Measurements from ENCODE around the gene GLIS1.

Gene GLIS1

GRCh38 chr1:53462769-53463501 lies 276.0 kb downstream of the GLIS1 start:
- Histone ChIP-seq H3K27me3 (ENCODE audit: control insufficient read depth, insufficient read depth, low read length) (no peaks in the 10 kb centered on the region), H3K4me3 (ENCODE audit: low read length) (no peak overlapping the region), H3K9ac (ENCODE audit: low read length) (no peak overlapping the region), H3K4me1 (ENCODE audit: control insufficient read depth, low read depth, low read length) (peaks cover 3% of the 10 kb centered on the region), H3K9me3 (ENCODE audit: control insufficient read depth, low read depth, low read length) (no peaks in the 10 kb centered on the region), H3K36me3 (ENCODE audit: control insufficient read depth, low read depth, low read length) (no peaks in the 10 kb centered on the region), H3K27ac (ENCODE audit: low read length) (no peak overlapping the region)

- Histone ChIP-seq H3K4me1 (ENCODE audit: control insufficient read depth, low read depth, low read length) (peaks cover 3% of the 10 kb centered on the region), H3K4me3 (ENCODE audit: low read length) (no peak overlapping the region), H3K9ac (ENCODE audit: low read length) (no peak overlapping the region), H3K27me3 (ENCODE audit: control insufficient read depth, insufficient read depth, low read length) (no peaks in the 10 kb centered on the region), H3K9me3 (ENCODE audit: control insufficient read depth, low read depth, low read length) (no peaks in the 10 kb centered on the region), H3K27ac (ENCODE audit: low read length) (no peak overlapping the region), H3K36me3 (ENCODE audit: control insufficient read depth, low read depth, low read length) (no peaks in the 10 kb centered on the region)
Observed at GRCh38 chr1:53462193-53462592, 276.8 kb downstream of the GLIS1 start.

GRCh38 chr1:53461323-53462044 lies 277.5 kb downstream of the GLIS1 start:
- Histone ChIP-seq H3K4me3 (ENCODE audit: low read length) (no peak overlapping the region), H3K27me3 (ENCODE audit: control insufficient read depth, insufficient read depth, low read length) (no peaks in the 10 kb centered on the region), H3K9me3 (ENCODE audit: control insufficient read depth, low read depth, low read length) (no peaks in the 10 kb centered on the region), H3K36me3 (ENCODE audit: control insufficient read depth, low read depth, low read length) (no peaks in the 10 kb centered on the region), H3K9ac (ENCODE audit: low read length) (no peak overlapping the region), H3K4me1 (ENCODE audit: control insufficient read depth, low read depth, low read length) (peaks cover 3% of the 10 kb centered on the region), H3K27ac (ENCODE audit: low read length) (no peak overlapping the region)

GRCh38 chr1:53460666-53461322 lies 278.2 kb downstream of the GLIS1 start:
- Histone ChIP-seq H3K36me3 (ENCODE audit: control insufficient read depth, low read depth, low read length) (no peaks in the 10 kb centered on the region), H3K27me3 (ENCODE audit: control insufficient read depth, insufficient read depth, low read length) (no peaks in the 10 kb centered on the region), H3K4me1 (ENCODE audit: control insufficient read depth, low read depth, low read length) (peaks cover 3% of the 10 kb centered on the region), H3K27ac (ENCODE audit: low read length) (no peak overlapping the region), H3K9ac (ENCODE audit: low read length) (no peak overlapping the region), H3K9me3 (ENCODE audit: control insufficient read depth, low read depth, low read length) (no peaks in the 10 kb centered on the region), H3K4me3 (ENCODE audit: low read length) (no peak overlapping the region)

GRCh38 chr1:53460211-53460634 lies 278.7 kb downstream of the GLIS1 start:
- Histone ChIP-seq H3K27ac (ENCODE audit: low read length) (no peak overlapping the region), H3K27me3 (ENCODE audit: control insufficient read depth, insufficient read depth, low read length) (no peaks in the 10 kb centered on the region), H3K4me1 (ENCODE audit: control insufficient read depth, low read depth, low read length) (peaks cover 3% of the 10 kb centered on the region), H3K4me3 (ENCODE audit: low read length) (no peak overlapping the region), H3K9ac (ENCODE audit: low read length) (no peak overlapping the region), H3K9me3 (ENCODE audit: control insufficient read depth, low read depth, low read length) (no peaks in the 10 kb centered on the region), H3K36me3 (ENCODE audit: control insufficient read depth, low read depth, low read length) (no peaks in the 10 kb centered on the region)

- Histone ChIP-seq H3K36me3 (ENCODE audit: control insufficient read depth, low read depth, low read length) (no peaks in the 10 kb centered on the region), H3K4me1 (ENCODE audit: control insufficient read depth, low read depth, low read length) (peaks cover 3% of the 10 kb centered on the region), H3K9ac (ENCODE audit: low read length) (no peak within 1 kb of the TSS), H3K4me3 (ENCODE audit: low read length) (no peak within 1 kb of the TSS), H3K9me3 (ENCODE audit: control insufficient read depth, low read depth, low read length) (no peaks in the 10 kb centered on the region), H3K27me3 (ENCODE audit: control insufficient read depth, insufficient read depth, low read length) (no peaks in the 10 kb centered on the region), H3K27ac (ENCODE audit: low read length) (no peak within 1 kb of the TSS)
Observed at GRCh38 chr1:53459321-53460175, 279.4 kb downstream of the GLIS1 start, which contains the start of gene DMRTB1. Gene DMRTB1, plus strand, starts transcription at chr1:53459399. Its CDS starts 55 bp downstream, at chr1:53459454.

GRCh38 chr1:53458634-53459033 lies 280.3 kb downstream of the GLIS1 start:
- Histone ChIP-seq H3K9ac (ENCODE audit: low read length) (no peak overlapping the region), H3K27me3 (ENCODE audit: control insufficient read depth, insufficient read depth, low read length) (no peaks in the 10 kb centered on the region), H3K36me3 (ENCODE audit: control insufficient read depth, low read depth, low read length) (no peaks in the 10 kb centered on the region), H3K27ac (ENCODE audit: low read length) (no peak overlapping the region), H3K4me1 (ENCODE audit: control insufficient read depth, low read depth, low read length) (peaks cover 3% of the 10 kb centered on the region), H3K9me3 (ENCODE audit: control insufficient read depth, low read depth, low read length) (no peaks in the 10 kb centered on the region), H3K4me3 (ENCODE audit: low read length) (no peak overlapping the region)

All from iPS-18a (cell line).